HCT116 (cell line): ENCODE data around the gene ASB15. TPM values are rescaled to one million over a fixed set of nuclear protein-coding genes. Genes with fewer than 3 reads are reported as not detected.

Experiments used
- ATAC-seq: fragments of 200-7000 bp; cut with Tn5 transposase; 2 replicates; pipeline ENCODE4 v1.9.1; 2020; ENCODE audit warnings: mild to moderate bottlenecking, moderate library complexity
- BruUV-seq: library from RNA; stranded (reverse); fragments of 400-500 nt; replicated peaks from 2 replicates; lab custom pipeline; 2021; lab: Mats Ljungman, UMichigan
- CTCF ChIA-PET: fragments of 300-600 bp; sonication (Branson Sonifier 250); formaldehyde crosslinking; loops from one replicate; lab custom pipeline; 2021; ENCODE audit warnings: antibody characterized with exemption; lab: Charles Lee
- POLR2A ChIA-PET: fragments of 300-600, 350-600 bp; sonication (Branson Sonifier 250); formaldehyde crosslinking; loops from one replicate; lab custom pipeline; 2021; ENCODE audit warnings: antibody characterized with exemption; lab: Charles Lee
- RAD21 ChIA-PET, 2 experiments: fragments of 300-600 bp; sonication (Branson Sonifier 250); formaldehyde crosslinking; loops; one replicate each; lab custom pipeline; 2023; ENCODE audit warnings: low total read pairs in 2 of 2; ENCODE audit not compliant: uncharacterized antibody in 2 of 2, unreplicated experiment in 2 of 2, low non-redundant PET in 1 of 2; lab: Charles Lee
- DNase-seq: peaks from one replicate; pipeline ENCODE4 v3.0.0-alpha.2; 2010; ENCODE audit warnings: low read depth, low spot score
- H2AFZ ChIP-seq: fragments of 200-600 bp; shearing (Covaris generic), sonication (generic); 2 replicates; pipeline ENCODE4 v1.6.1; 2017; ENCODE audit warnings: low read depth, mixed run types, mixed read lengths, antibody characterized with exemption, low read length; ENCODE audit not compliant: poor library complexity, severe bottlenecking
- H3K27ac ChIP-seq: 2 replicates; pipeline ENCODE4 v1.5.1; 2012; ENCODE audit warnings: low read depth, low read length
- H3K27me3 ChIP-seq: fragments of 200-600 bp; sonication (generic); 2 replicates; pipeline ENCODE4 v1.6.1; 2016; ENCODE audit warnings: mixed run types, low read length, mixed read lengths; ENCODE audit not compliant: insufficient read depth
- H3K36me3 ChIP-seq, 2 experiments: fragments of 200-500 bp in 1 of 2; fragments of 200-600 bp in 1 of 2; sonication (Bioruptor generic) in 1 of 2; sonication (generic) in 1 of 2; 2 replicates each; pipeline versions ENCODE4 v1.5.1 to v1.6.1; 2014 to 2016; ENCODE audit warnings: low read length in 2 of 2, inconsistent platforms in 1 of 2, mixed read lengths in 1 of 2, mixed run types in 1 of 2; ENCODE audit not compliant: insufficient read depth in 2 of 2, control insufficient read depth in 1 of 2
- H3K4me1 ChIP-seq, 2 experiments: fragments of 200-600 bp in 1 of 2; sonication (generic) in 1 of 2; 2 replicates each; pipeline versions ENCODE4 v1.5.1 to v1.6.1; 2012 to 2017; ENCODE audit warnings: low read length in 2 of 2, inconsistent platforms in 1 of 2, mild to moderate bottlenecking in 1 of 2, mixed read lengths in 1 of 2, mixed run types in 1 of 2, moderate library complexity in 1 of 2; ENCODE audit not compliant: insufficient read depth in 2 of 2, control insufficient read depth in 1 of 2
- H3K4me2 ChIP-seq: fragments of 200-600 bp; sonication (generic); 2 replicates; pipeline ENCODE4 v1.6.1; 2017; ENCODE audit warnings: mixed run types, low read length, mixed read lengths
- H3K4me3 ChIP-seq, 2 experiments: fragments of 200-600 bp in 1 of 2; sonication (generic) in 1 of 2; replicated peaks in 1 of 2; 2 replicates each; pipeline ENCODE4 v1.5.1; 2011 to 2016; ENCODE audit warnings: low read length in 2 of 2, control low read depth in 1 of 2, low read depth in 1 of 2, mild to moderate bottlenecking in 1 of 2, mixed read lengths in 1 of 2, mixed run types in 1 of 2
- H3K79me2 ChIP-seq: fragments of 200-600 bp; sonication (generic); 2 replicates; pipeline ENCODE4 v1.6.1; 2017; ENCODE audit warnings: mild to moderate bottlenecking, mixed run types, low read length, moderate library complexity, mixed read lengths; ENCODE audit not compliant: insufficient read depth
- H3K9ac ChIP-seq: fragments of 200-600 bp; sonication (generic); 2 replicates; pipeline ENCODE4 v1.6.1; 2016; ENCODE audit warnings: low read length, mixed read lengths
- H3K9me2 ChIP-seq: fragments of 200-600 bp; sonication (generic), shearing (Covaris generic); 2 replicates; pipeline ENCODE4 v1.6.1; 2017; ENCODE audit warnings: mixed run types, mild to moderate bottlenecking, moderate library complexity; ENCODE audit not compliant: insufficient read depth
- H3K9me3 ChIP-seq, 2 experiments: fragments of 200-500 bp in 1 of 2; fragments of 200-600 bp in 1 of 2; sonication (Bioruptor generic) in 1 of 2; sonication (generic) in 1 of 2; 2 replicates each; pipeline ENCODE4 v1.6.1; 2014 to 2017; ENCODE audit warnings: low read length in 2 of 2, mixed read lengths in 2 of 2, inconsistent platforms in 1 of 2, low read depth in 1 of 2, mild to moderate bottlenecking in 1 of 2, mixed run types in 1 of 2, moderate library complexity in 1 of 2; ENCODE audit not compliant: control insufficient read depth in 1 of 2, insufficient read depth in 1 of 2
- H4K20me1 ChIP-seq: fragments of 200-600 bp; sonication (generic), shearing (Covaris generic); 2 replicates; pipeline ENCODE4 v1.6.1; 2017; ENCODE audit warnings: mixed run types, mild to moderate bottlenecking, moderate library complexity; ENCODE audit not compliant: insufficient read depth
- ATF3 ChIP-seq: IDR thresholded peaks from 2 replicates; pipeline ENCODE4 v1.6.1; 2012
- CBX3 ChIP-seq: IDR thresholded peaks from 2 replicates; pipeline ENCODE4 v1.6.1; 2012; ENCODE audit warnings: low read depth
- CEBPB ChIP-seq: IDR thresholded peaks from 2 replicates; pipeline ENCODE4 v1.6.1; 2012; ENCODE audit warnings: low read depth
- CTCF ChIP-seq, 3 experiments: fragments of 200-600 bp in 1 of 3; sonication (generic) in 1 of 3; IDR thresholded peaks in 2 of 3; conservative IDR thresholded peaks in 1 of 3; 2 replicates each; pipeline ENCODE4 v1.5.1; 2012 to 2017; ENCODE audit warnings: low read depth in 2 of 3, low read length in 2 of 3, antibody characterized with exemption in 1 of 3, borderline replicate concordance in 1 of 3, control low read depth in 1 of 3, mild to moderate bottlenecking in 1 of 3, mixed read lengths in 1 of 3, mixed run types in 1 of 3, moderate library complexity in 1 of 3; ENCODE audit not compliant: insufficient read depth in 1 of 3
- EGR1 ChIP-seq: IDR thresholded peaks from 2 replicates; pipeline ENCODE4 v1.6.1; 2012; ENCODE audit warnings: low read depth
- ELF1 ChIP-seq: IDR thresholded peaks from 2 replicates; pipeline ENCODE4 v1.6.1; 2012; ENCODE audit warnings: low read depth, borderline replicate concordance
- EZH2 ChIP-seq: fragments of 200-600 bp; sonication (generic); IDR thresholded peaks from 2 replicates; pipeline ENCODE4 v1.6.1; 2017; ENCODE audit warnings: antibody characterized with exemption, mixed run types
- EZH2phosphoT487 ChIP-seq: fragments of 200-600 bp; IDR thresholded peaks from 2 replicates; pipeline ENCODE4 v1.6.1; 2018; ENCODE audit warnings: antibody characterized with exemption, borderline replicate concordance
- FOSL1 ChIP-seq: IDR thresholded peaks from 2 replicates; pipeline ENCODE4 v1.6.1; 2012; ENCODE audit warnings: low read depth
- POLR2A ChIP-seq: IDR thresholded peaks from 2 replicates; pipeline ENCODE4 v1.7.0; 2011; ENCODE audit warnings: borderline replicate concordance; ENCODE audit not compliant: insufficient read depth, insufficient read length; ENCODE audit errors: extremely low read depth
- POLR2AphosphoS5 ChIP-seq: IDR thresholded peaks from 2 replicates; pipeline ENCODE4 v1.6.1; 2011; ENCODE audit warnings: mild to moderate bottlenecking, low read depth, low read length, moderate library complexity
- SIN3A ChIP-seq: IDR thresholded peaks from 2 replicates; pipeline ENCODE4 v1.6.1; 2012; ENCODE audit warnings: low read depth
- SP1 ChIP-seq: IDR thresholded peaks from 2 replicates; pipeline ENCODE4 v1.6.1; 2012; ENCODE audit warnings: low read depth
- SRF ChIP-seq: IDR thresholded peaks from 2 replicates; pipeline ENCODE4 v1.6.1; 2012; ENCODE audit warnings: low read depth
- TCF7L2 ChIP-seq: IDR thresholded peaks from 2 replicates; pipeline ENCODE4 v1.7.0; 2011; ENCODE audit warnings: borderline replicate concordance, inconsistent platforms; ENCODE audit not compliant: insufficient read depth, insufficient read length; ENCODE audit errors: extremely low read depth
- YY1 ChIP-seq: IDR thresholded peaks from 2 replicates; pipeline ENCODE4 v1.6.1; 2011; ENCODE audit warnings: low read length, low read depth, moderate library complexity, mild to moderate bottlenecking; ENCODE audit not compliant: insufficient replicate concordance; ENCODE audit errors: extremely low read depth
- ZFX ChIP-seq: fragments of 450-650 bp; IDR thresholded peaks from 2 replicates; pipeline ENCODE4 v1.6.1; 2017
- ZNF274 ChIP-seq: fragments of 200-500 bp; sonication (Bioruptor generic); IDR thresholded peaks from 2 replicates; pipeline ENCODE4 v1.6.1; 2014; ENCODE audit warnings: mild to moderate bottlenecking, low read depth, low read length, inconsistent platforms
- intact Hi-C: fragments of 100-400 bp; cut with micrococcal nuclease; formaldehyde crosslinking; loops from 2 replicates; pipeline ENCODE4 v1.10.0; 2022
- total RNA-seq: library from RNA; stranded (reverse); gene quantifications from one replicate; pipeline ENCODE4 v1.2.1, GENCODE V29; 2021; ENCODE audit not compliant: unreplicated experiment
- TF ChIP-seq, protein P1 (sequence below): IDR thresholded peaks from 2 replicates; pipeline ENCODE4 v1.6.1; 2011; ENCODE audit warnings: mild to moderate bottlenecking, low read length, moderate library complexity; ENCODE audit not compliant: insufficient replicate concordance; ENCODE audit errors: extremely low read depth

The ASB15 gene
- total RNA-seq, 1 experiment from 2014 or later: not detected

- peaks cover 0 to 4% of the 10 kb centered on the region in 2 experiments; a peak in 1 of 4 replicates for H3K4me1 ChIP-seq
- TF ChIP-seq ZFX (no peak), CBX3 (no peak), CEBPB (no peak), SRF (no peak)
- TF ChIP-seq, protein P1, sequence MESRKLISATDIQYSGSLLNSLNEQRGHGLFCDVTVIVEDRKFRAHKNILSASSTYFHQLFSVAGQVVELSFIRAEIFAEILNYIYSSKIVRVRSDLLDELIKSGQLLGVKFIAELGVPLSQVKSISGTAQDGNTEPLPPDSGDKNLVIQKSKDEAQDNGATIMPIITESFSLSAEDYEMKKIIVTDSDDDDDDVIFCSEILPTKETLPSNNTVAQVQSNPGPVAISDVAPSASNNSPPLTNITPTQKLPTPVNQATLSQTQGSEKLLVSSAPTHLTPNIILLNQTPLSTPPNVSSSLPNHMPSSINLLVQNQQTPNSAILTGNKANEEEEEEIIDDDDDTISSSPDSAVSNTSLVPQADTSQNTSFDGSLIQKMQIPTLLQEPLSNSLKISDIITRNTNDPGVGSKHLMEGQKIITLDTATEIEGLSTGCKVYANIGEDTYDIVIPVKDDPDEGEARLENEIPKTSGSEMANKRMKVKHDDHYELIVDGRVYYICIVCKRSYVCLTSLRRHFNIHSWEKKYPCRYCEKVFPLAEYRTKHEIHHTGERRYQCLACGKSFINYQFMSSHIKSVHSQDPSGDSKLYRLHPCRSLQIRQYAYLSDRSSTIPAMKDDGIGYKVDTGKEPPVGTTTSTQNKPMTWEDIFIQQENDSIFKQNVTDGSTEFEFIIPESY: no peak
- intact Hi-C loops: no loop called here
- POLR2A ChIA-PET: no interaction called here
- H3K9ac ChIP-seq: no peak overlapping the region
- H3K9me2 ChIP-seq: no peaks in the 10 kb centered on the region
- no TSS peak for BruUV-seq
- ATAC-seq: no peak
- RAD21 ChIA-PET: no interaction called here
- no peaks in the 10 kb centered on the region for H3K36me3 ChIP-seq
- H4K20me1 ChIP-seq: no peaks in the 10 kb centered on the region
- no peak overlapping the region for H3K27ac ChIP-seq
- CTCF ChIA-PET: no interaction called here
- H3K9me3 ChIP-seq: no peaks in the 10 kb centered on the region
- H3K79me2 ChIP-seq: no peaks in the 10 kb centered on the region
- no peak for DNase-seq
- H3K27me3 ChIP-seq: no peaks in the 10 kb centered on the region
- H2AFZ ChIP-seq: no peak overlapping the region
- H3K4me2 ChIP-seq: no peak overlapping the region
- H3K4me3 ChIP-seq: no peak overlapping the region
These were observed 27.2 kb downstream of the ASB15 start for GRCh38 chr7:123628829-123629228.

DNA sequence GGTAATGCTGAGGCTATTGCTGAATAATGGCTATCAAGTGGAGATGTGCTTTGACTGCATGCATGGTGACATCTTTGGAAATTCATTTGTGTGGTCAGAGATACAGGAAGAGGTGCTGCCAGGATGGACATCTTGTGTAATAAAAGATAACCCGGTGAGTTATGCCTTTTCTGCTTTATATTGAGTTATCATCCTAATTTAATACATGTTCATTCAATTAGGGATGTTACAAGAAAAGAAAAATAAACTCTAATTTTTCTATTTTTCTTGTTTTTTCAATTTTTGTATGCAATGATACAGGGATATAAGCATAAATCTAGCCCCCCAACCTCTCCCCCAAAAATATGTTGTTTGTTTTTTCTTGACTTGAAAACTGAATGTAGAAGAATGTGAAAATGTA lies 27.7 kb downstream of the ASB15 start:
- H3K4me1 ChIP-seq: peaks cover 0 to 4% of the 10 kb centered on the region in 2 experiments; a peak in 1 of 4 replicates
- no TSS peak for BruUV-seq
- H3K79me2 ChIP-seq: no peaks in the 10 kb centered on the region
- DNase-seq (no peak), ATAC-seq (no peak)
- H2AFZ ChIP-seq: no peak overlapping the region
- intact Hi-C loops: no loop called here
- H3K27ac ChIP-seq: no peak overlapping the region
- no peaks in the 10 kb centered on the region for H4K20me1 ChIP-seq
- no peaks in the 10 kb centered on the region for H3K27me3 ChIP-seq
- no peaks in the 10 kb centered on the region for H3K9me2 ChIP-seq
- no peak overlapping the region for H3K9ac ChIP-seq
- H3K36me3 ChIP-seq: no peaks in the 10 kb centered on the region
- CTCF ChIA-PET: no interaction called here
- POLR2A ChIA-PET: no interaction called here
- RAD21 ChIA-PET: no interaction called here
- no peak overlapping the region for H3K4me2 ChIP-seq
- H3K9me3 ChIP-seq: no peaks in the 10 kb centered on the region
- no peak overlapping the region for H3K4me3 ChIP-seq
- no peak for TF ChIP-seq SIN3A
- no peak for TF ChIP-seq TCF7L2
- no peak for TF ChIP-seq EZH2phosphoT487
- no peak for TF ChIP-seq SP1
- no peak for TF ChIP-seq EGR1
- no peak for TF ChIP-seq ZNF274
- TF ChIP-seq CTCF (IDR thresholded peaks at IDR 0.05 in 2 of 3, conservative IDR thresholded peaks at IDR 0.05 in 1 of 3; ENCODE audit: borderline replicate concordance in 1 of 3, insufficient read depth in 1 of 3, low read depth in 2 of 3, low read length in 2 of 3): no peak
- TF ChIP-seq EZH2: no peak
- no peak for TF ChIP-seq ELF1
- TF ChIP-seq FOSL1: no peak
- TF ChIP-seq POLR2AphosphoS5: no peak
- no peak for TF ChIP-seq ZFX
- no peak for TF ChIP-seq POLR2A
- no peak for TF ChIP-seq ATF3
- TF ChIP-seq YY1: no peak
